OCI-LY1 (cell line): ENCODE results near the gene C16orf89.
"Not testable (repeated sequence)": the region's sequence is repeated elsewhere in the genome, so short reads cannot be mapped to it uniquely, and the experiment has no call there.

Source experiments
- H2AFZ ChIP-seq: fragments of 200-600 bp; sonication (generic), shearing (Covaris generic); 2 replicates; pipeline ENCODE4 v1.6.0; 2014; ENCODE audit warnings: antibody characterized with exemption, mild to moderate bottlenecking, low read length
- H3F3A ChIP-seq: fragments of 200-600 bp; sonication (generic), shearing (Covaris generic); 2 replicates; pipeline ENCODE4 v1.6.0; 2014; ENCODE audit warnings: mild to moderate bottlenecking, antibody characterized with exemption, low read length, moderate library complexity; ENCODE audit not compliant: insufficient read depth
- H3K27ac ChIP-seq: fragments of 200-600 bp; sonication (generic); 2 replicates; pipeline ENCODE4 v1.5.1; 2014; ENCODE audit warnings: low read length, mixed run types, mild to moderate bottlenecking, low read depth; ENCODE audit not compliant: poor library complexity, severe bottlenecking
- H3K27me3 ChIP-seq: fragments of 200-600 bp; sonication (generic); 2 replicates; pipeline ENCODE4 v1.6.0; 2014; ENCODE audit warnings: antibody characterized with exemption, mild to moderate bottlenecking, low read length, moderate library complexity; ENCODE audit not compliant: insufficient read depth
- H3K36me3 ChIP-seq: fragments of 200-600 bp; sonication (generic); 2 replicates; pipeline ENCODE4 v1.6.1; 2014; ENCODE audit warnings: mild to moderate bottlenecking, antibody characterized with exemption, low read length, moderate library complexity, mixed read lengths; ENCODE audit not compliant: insufficient read depth
- H3K4me1 ChIP-seq: fragments of 200-600 bp; sonication (generic); 2 replicates; pipeline ENCODE4 v1.5.1; 2014; ENCODE audit warnings: mild to moderate bottlenecking, low read length, moderate library complexity; ENCODE audit not compliant: insufficient read depth, severe bottlenecking
- H3K4me2 ChIP-seq: fragments of 200-600 bp; sonication (generic), shearing (Covaris generic); 2 replicates; pipeline ENCODE4 v1.6.1; 2014; ENCODE audit warnings: low read length
- H3K4me3 ChIP-seq: fragments of 200-600 bp; sonication (generic); 2 replicates; pipeline ENCODE4 v1.5.1; 2014; ENCODE audit warnings: low read length, low read depth, mild to moderate bottlenecking, mixed read lengths; ENCODE audit not compliant: poor library complexity, severe bottlenecking
- H3K79me2 ChIP-seq: fragments of 200-600 bp; shearing (Covaris generic); 2 replicates; pipeline ENCODE4 v1.6.1; 2016; ENCODE audit warnings: mixed run types, low read length, mixed read lengths; ENCODE audit not compliant: insufficient read depth
- H3K9ac ChIP-seq: fragments of 200-600 bp; sonication (generic), shearing (Covaris generic); 2 replicates; pipeline ENCODE4 v1.6.1; 2014; ENCODE audit warnings: mild to moderate bottlenecking, low read length, mixed read lengths
- H3K9me2 ChIP-seq: fragments of 200-600 bp; sonication (generic), shearing (Covaris generic); 2 replicates; pipeline ENCODE4 v1.6.1; 2014; ENCODE audit warnings: low read depth, mild to moderate bottlenecking, low read length, mixed read lengths
- H3K9me3 ChIP-seq: fragments of 200-600 bp; shearing (Covaris generic); 2 replicates; pipeline ENCODE4 v1.6.1; 2014; ENCODE audit warnings: low read length, mixed read lengths
- H4K20me1 ChIP-seq: fragments of 200-600 bp; sonication (generic), shearing (Covaris generic); 2 replicates; pipeline ENCODE4 v1.6.0; 2016; ENCODE audit warnings: mild to moderate bottlenecking, low read length; ENCODE audit not compliant: insufficient read depth
- CTCF ChIP-seq: fragments of 200-600 bp; sonication (generic), shearing (Covaris generic); IDR thresholded peaks from 2 replicates; pipeline ENCODE4 v1.5.1; 2017; ENCODE audit warnings: mild to moderate bottlenecking, antibody characterized with exemption, low read length, moderate library complexity, mixed read lengths

C16orf89 gene

DNA sequence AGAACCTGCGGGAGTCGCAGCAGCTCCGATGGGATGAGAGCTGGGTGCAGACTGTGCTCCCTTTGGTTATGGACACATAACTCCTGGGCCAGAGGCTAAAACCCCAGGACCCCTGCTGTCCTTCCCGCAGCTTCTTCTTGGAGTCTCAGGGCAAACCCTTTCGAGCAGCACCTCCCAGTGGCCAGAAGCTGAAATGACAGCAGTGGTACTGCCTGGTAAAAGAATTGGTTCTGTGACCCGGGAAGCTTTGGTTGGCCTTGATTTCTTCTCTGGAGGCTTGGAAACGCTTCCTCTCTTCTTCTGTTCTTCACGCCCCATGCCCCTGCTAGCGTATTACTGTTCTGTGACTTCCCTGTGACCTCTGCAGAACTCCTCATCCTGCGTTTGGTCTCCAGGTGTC lies 19.0 kb upstream of the C16orf89 start:
- not testable (repeated sequence) for H3K9ac ChIP-seq, H3K27me3 ChIP-seq, H3K9me3 ChIP-seq, H3K9me2 ChIP-seq, H3K4me3 ChIP-seq, H3F3A ChIP-seq, H2AFZ ChIP-seq, H3K4me2 ChIP-seq, H3K27ac ChIP-seq, H3K79me2 ChIP-seq, H3K4me1 ChIP-seq, H4K20me1 ChIP-seq
- H3K36me3 ChIP-seq, result peaks cover 15% of the 10 kb centered on the region
- TF ChIP-seq CTCF, result peak; percentile 52

DNA sequence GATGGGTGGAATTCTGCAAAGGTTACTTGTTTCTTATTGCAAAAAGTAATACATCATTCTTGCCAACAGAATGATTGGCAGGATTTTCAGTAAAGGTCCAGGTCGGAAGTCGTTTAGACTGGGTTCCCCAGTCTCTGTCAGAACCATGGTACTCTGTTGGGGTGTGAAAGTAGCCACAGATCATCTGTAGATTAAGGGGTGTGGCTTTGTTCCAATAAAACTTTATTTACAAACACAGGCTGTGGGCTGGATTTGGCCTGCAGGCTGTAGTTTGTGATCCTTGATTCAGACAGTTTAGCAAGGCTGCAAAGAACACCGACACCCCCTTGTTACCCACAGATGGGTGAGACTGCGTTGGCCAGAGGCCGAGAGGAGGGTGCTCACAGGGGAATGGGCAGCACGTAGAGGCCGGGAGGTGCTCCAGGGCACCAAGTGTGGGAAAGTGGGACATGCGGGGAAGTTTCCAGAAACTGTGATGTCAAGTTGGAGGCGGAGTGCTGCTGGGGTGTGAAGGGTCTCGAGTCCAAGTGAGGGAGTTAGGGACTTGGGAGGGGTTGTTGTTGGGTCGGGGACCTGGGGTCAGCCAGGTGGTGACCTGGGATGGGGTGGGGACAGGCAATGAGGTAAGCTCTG lies 18.5 kb upstream of the C16orf89 start:
- H3K4me3 ChIP-seq, H2AFZ ChIP-seq, H3K9ac ChIP-seq, H3K27me3 ChIP-seq, H3K27ac ChIP-seq, H3K9me3 ChIP-seq, H4K20me1 ChIP-seq, H3F3A ChIP-seq, H3K4me2 ChIP-seq, H3K79me2 ChIP-seq, H3K9me2 ChIP-seq, H3K4me1 ChIP-seq: not testable (repeated sequence)
- peaks cover 15% of the 10 kb centered on the region for H3K36me3 ChIP-seq

GRCh38 chr16:5083646-5084045 lies 17.9 kb upstream of the C16orf89 start:
- H2AFZ ChIP-seq, H3F3A ChIP-seq, H3K4me2 ChIP-seq, H3K9ac ChIP-seq, H3K9me3 ChIP-seq, H3K27ac ChIP-seq, H3K4me1 ChIP-seq, H4K20me1 ChIP-seq, H3K4me3 ChIP-seq, H3K79me2 ChIP-seq, H3K9me2 ChIP-seq, H3K27me3 ChIP-seq: not testable (repeated sequence)
- peaks cover 15% of the 10 kb centered on the region for H3K36me3 ChIP-seq

DNA sequence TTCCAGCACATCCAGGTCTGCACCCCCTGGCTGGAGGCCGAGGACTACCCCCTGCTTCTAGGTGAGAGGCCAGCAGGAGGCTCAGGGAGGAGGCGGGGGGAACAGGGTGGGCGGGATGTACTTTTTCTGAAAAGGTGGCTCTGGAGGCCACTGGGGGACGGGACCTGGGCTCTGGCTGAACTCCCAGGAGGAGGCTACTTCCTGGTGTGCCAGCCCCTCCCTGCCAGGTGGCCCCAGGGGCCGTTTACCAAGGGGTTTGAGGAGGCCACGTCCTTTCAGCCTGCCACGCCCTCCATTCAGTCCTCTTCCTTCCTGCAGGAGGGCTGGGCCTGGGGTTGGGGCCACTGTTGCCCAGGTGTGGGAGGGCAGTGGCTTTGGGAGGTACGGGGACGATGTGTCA lies 15.2 kb upstream of the C16orf89 start:
- H3F3A ChIP-seq, H2AFZ ChIP-seq, H3K79me2 ChIP-seq, H4K20me1 ChIP-seq, H3K9me3 ChIP-seq, H3K27me3 ChIP-seq, H3K4me2 ChIP-seq, H3K4me1 ChIP-seq, H3K9ac ChIP-seq, H3K4me3 ChIP-seq, H3K9me2 ChIP-seq, H3K27ac ChIP-seq: not testable (repeated sequence)
- H3K36me3 ChIP-seq, result peaks cover 22% of the 10 kb centered on the region

DNA sequence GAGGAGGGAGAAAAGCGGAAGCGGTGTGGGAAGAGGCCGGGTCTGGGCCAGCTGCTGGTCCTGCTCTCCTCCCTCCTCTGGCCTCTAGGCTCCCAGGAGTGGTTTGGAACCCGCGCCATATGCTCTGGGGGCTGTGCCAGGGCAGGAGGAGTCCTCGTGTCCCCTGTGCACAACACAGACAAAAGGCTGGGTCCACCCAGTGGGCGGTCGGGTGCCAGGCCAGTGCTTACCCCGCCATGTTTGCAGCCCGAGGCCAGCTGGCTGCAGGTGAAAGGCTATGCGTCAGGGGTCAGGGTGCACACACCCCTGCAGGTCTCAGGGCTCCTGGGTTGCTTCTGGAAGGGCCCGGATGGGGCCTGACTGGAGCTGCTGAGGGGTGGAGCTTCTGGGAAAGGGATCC lies 14.7 kb upstream of the C16orf89 start:
- H3F3A ChIP-seq, H3K9me3 ChIP-seq, H3K27ac ChIP-seq, H3K9ac ChIP-seq, H3K4me1 ChIP-seq, H3K4me2 ChIP-seq, H3K79me2 ChIP-seq, H3K9me2 ChIP-seq, H3K27me3 ChIP-seq, H2AFZ ChIP-seq, H3K4me3 ChIP-seq, H4K20me1 ChIP-seq: not testable (repeated sequence)
- peaks cover 24% of the 10 kb centered on the region for H3K36me3 ChIP-seq
